Upper lobe of left lung (tissue), 6 donors: Measurements from ENCODE around the gene ATXN2. TPM values are rescaled to one million over a fixed set of nuclear protein-coding genes. Genes with fewer than 3 reads are reported as not detected.
A peak's percentile ranks its signal among the peaks of the same experiment; 100 is the strongest.
"Not testable (repeated sequence)": the region's sequence is repeated elsewhere in the genome, so short reads cannot be mapped to it uniquely, and the experiment has no call there.

Experiments used
- ATAC-seq, 2 donors: fragments of 200-7000 bp; cut with Tn5 transposase; one replicate each; pipeline ENCODE4 v1.9.1; 2022; ENCODE audit warnings: mild to moderate bottlenecking in 2 of 2, moderate library complexity in 2 of 2; ENCODE audit not compliant: low FRiP score in 2 of 2
- DNase-seq, 2 donors: peaks; one replicate each; pipeline ENCODE4 v3.0.0-alpha.2; 2019 to 2020
- H3K27ac ChIP-seq, 4 donors: fragments of 200-600 bp; sonication (generic); one replicate each; pipeline ENCODE4 v1.5.1; 2016 to 2019
- H3K27me3 ChIP-seq, 4 donors: fragments of 200-600 bp; sonication (generic); one replicate each; pipeline ENCODE4 v1.5.1; 2017 to 2019
- H3K36me3 ChIP-seq, 4 donors: fragments of 200-600 bp; sonication (generic); one replicate each; pipeline ENCODE4 v1.5.1; 2016 to 2019
- H3K4me1 ChIP-seq, 4 donors: fragments of 200-600 bp; sonication (generic); one replicate each; pipeline ENCODE4 v1.5.1; 2018 to 2019
- H3K4me3 ChIP-seq, 4 donors: fragments of 200-600 bp; sonication (generic); one replicate each; pipeline ENCODE4 v1.5.1; 2017 to 2019; ENCODE audit warnings: mild to moderate bottlenecking in 2 of 4, moderate library complexity in 1 of 4
- H3K9me3 ChIP-seq, 4 donors: fragments of 200-600 bp; sonication (generic); one replicate each; pipeline ENCODE4 v1.5.1; 2018 to 2019
- CTCF ChIP-seq, 6 experiments: fragments of 450-650 bp in 4 of 6; fragments of 200-600 bp in 2 of 6; sonication (generic) in 2 of 6; IDR thresholded peaks; one replicate each; pipeline ENCODE4 v1.5.1; 2016 to 2019; ENCODE audit warnings: antibody characterized with exemption in 6 of 6
- EP300 ChIP-seq, 4 donors: sonication (generic); formaldehyde crosslinking; IDR thresholded peaks; one replicate each; pipeline ENCODE4 v1.5.1; 2017; ENCODE audit warnings: antibody characterized with exemption in 4 of 4, control low read depth in 2 of 4
- POLR2A ChIP-seq, 4 donors: fragments of 450-650 bp; IDR thresholded peaks; one replicate each; pipeline ENCODE4 v1.5.1; 2016 to 2017; ENCODE audit warnings: antibody characterized with exemption in 4 of 4, mild to moderate bottlenecking in 2 of 4
- POLR2AphosphoS5 ChIP-seq, 2 donors: sonication (generic); formaldehyde crosslinking; IDR thresholded peaks; one replicate each; pipeline ENCODE4 v1.5.1; 2017; ENCODE audit warnings: antibody characterized with exemption in 2 of 2
- WGBS, 2 donors: methylation state at CpG; one replicate each; pipeline ENCODE4 v1.1.5; 2017 to 2018; 5-methylcytosine and 5-hydroxymethylcytosine counted together
- total RNA-seq, 6 donors: library from RNA; depleted of rRNA in 4 of 6; stranded (reverse); fragments of >200 nt in 4 of 6; gene quantifications; one replicate each; pipeline versions ENCODE4 v1.1.0 to v1.2.1, GENCODE V29; 2016 to 2021
- donor health status: DM: no; HTN: no; CAD: no; lungs with moderate emphysema.
- donor health status: DM: no; HTN: yes; CAD: no; lungs with severe emphysema.

Gene ATXN2
- total RNA-seq, 6 donors from 2014 or later, result 50.7 to 189 (median 75.2) TPM

DNA sequence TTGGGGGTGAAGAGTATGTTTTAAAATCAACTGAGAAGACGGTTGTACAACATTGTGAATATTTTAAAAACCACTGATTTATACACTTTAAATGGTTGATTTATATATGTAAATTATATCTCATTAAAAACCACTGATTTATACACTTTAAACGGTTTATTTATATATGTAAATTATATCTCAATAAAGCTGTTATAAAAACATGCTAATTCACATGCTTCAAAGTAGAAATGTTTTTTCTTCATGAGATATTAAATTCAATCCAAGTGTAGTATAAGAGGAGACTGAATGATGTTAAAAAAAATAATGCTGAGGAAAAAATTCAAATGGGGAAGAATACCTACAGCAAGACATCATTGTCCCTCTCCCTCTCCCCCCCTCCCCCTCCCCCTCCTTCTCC is 92.9 kb downstream of the ATXN2 start:
- no peak overlapping the region for H3K27ac ChIP-seq
- no peaks in the 10 kb centered on the region for H3K4me1 ChIP-seq
- H3K36me3 ChIP-seq, result peaks cover 12 to 83% (median 44%) of the 10 kb centered on the region in 4 donors
- DNase-seq (no peak), ATAC-seq (no peak)
- no peak for TF ChIP-seq CTCF (IDR thresholded peaks at IDR 0.05)
- no peak for TF ChIP-seq EP300 (IDR thresholded peaks at IDR 0.05)
- TF ChIP-seq POLR2A (IDR thresholded peaks at IDR 0.05), result no peak
- TF ChIP-seq POLR2AphosphoS5 (IDR thresholded peaks at IDR 0.05), result no peak
- H3K9me3 ChIP-seq, result no peaks in the 10 kb centered on the region
- 84 to 96% methylated on average over 2 of the region's 2 CpGs for WGBS, 2 donors
- H3K27me3 ChIP-seq, result no peaks in the 10 kb centered on the region
- H3K4me3 ChIP-seq, result no peak overlapping the region

GRCh38 chr12:111505601-111506036 is 93.5 kb downstream of the ATXN2 start:
- peaks cover 8 to 79% (median 42%) of the 10 kb centered on the region in 4 donors for H3K36me3 ChIP-seq
- WGBS, 2 donors, result 70 to 79% methylated on average over 1 of the region's 1 CpG
- no peaks in the 10 kb centered on the region for H3K4me1 ChIP-seq
- no peak for TF ChIP-seq CTCF (IDR thresholded peaks at IDR 0.05)
- no peak overlapping the region for H3K27ac ChIP-seq
- ATAC-seq (no peak), DNase-seq (no peak)
- H3K9me3 ChIP-seq, result no peaks in the 10 kb centered on the region
- no peak overlapping the region for H3K4me3 ChIP-seq
- H3K27me3 ChIP-seq, result no peaks in the 10 kb centered on the region

GRCh38 chr12:111503116-111503515 is 96.0 kb downstream of the ATXN2 start:
- ATAC-seq (no peak), DNase-seq (no peak)
- Histone ChIP-seq H3K27ac (no peak overlapping the region), H3K4me3 (no peak overlapping the region), H3K9me3 (no peaks in the 10 kb centered on the region), H3K27me3 (no peaks in the 10 kb centered on the region), H3K4me1 (no peaks in the 10 kb centered on the region), H3K36me3 (peaks cover 0 to 72% (median 34%) of the 10 kb centered on the region in 4 donors)
- TF ChIP-seq CTCF (IDR thresholded peaks at IDR 0.05), result no peak
- no peak for TF ChIP-seq POLR2AphosphoS5 (IDR thresholded peaks at IDR 0.05)
- TF ChIP-seq EP300 (IDR thresholded peaks at IDR 0.05), result no peak
- no peak for TF ChIP-seq POLR2A (IDR thresholded peaks at IDR 0.05)
- WGBS, 2 donors, result 97 to 98% methylated on average over 1 of the region's 1 CpG

DNA sequence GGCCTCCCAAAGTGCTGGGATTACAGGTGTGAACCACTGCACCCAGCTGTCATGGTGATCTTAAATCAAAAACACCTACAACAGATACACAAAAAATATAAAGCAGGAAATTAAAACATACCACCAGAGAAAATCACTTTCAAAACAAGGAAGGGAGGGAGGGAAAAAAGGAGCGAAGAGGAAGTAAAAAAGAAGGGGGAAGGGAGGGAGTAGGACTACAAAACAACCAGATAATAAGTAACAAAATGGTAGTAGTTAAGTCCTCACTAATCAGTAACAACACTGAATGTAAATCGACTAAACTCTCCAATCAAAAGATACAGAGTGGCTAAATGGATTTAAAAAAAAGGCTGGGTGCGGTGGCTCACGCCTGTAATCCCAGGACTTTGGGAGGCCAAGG is 104.4 kb downstream of the ATXN2 start:
- Histone ChIP-seq H3K27me3 (no peaks in the 10 kb centered on the region), H3K36me3 (peaks cover 3 to 82% (median 36%) of the 10 kb centered on the region in 4 donors), H3K4me3 (no peak overlapping the region), H3K4me1 (no peaks in the 10 kb centered on the region), H3K27ac (no peak overlapping the region), H3K9me3 (no peaks in the 10 kb centered on the region)
- ATAC-seq, result no peak
- DNase-seq, result no peak
- no peak for TF ChIP-seq POLR2A (IDR thresholded peaks at IDR 0.05)
- TF ChIP-seq EP300 (IDR thresholded peaks at IDR 0.05), result no peak
- 89 to 93% methylated on average over 4 of the region's 4 CpGs for WGBS, 2 donors

- not testable (repeated sequence) for H3K9me3 ChIP-seq, H3K27me3 ChIP-seq, DNase-seq, ATAC-seq, H3K27ac ChIP-seq, H3K4me3 ChIP-seq
- peaks cover 4 to 11% (median 7%) of the 10 kb centered on the region in 4 donors for H3K4me1 ChIP-seq
- H3K36me3 ChIP-seq, result peaks cover 3 to 86% (median 36%) of the 10 kb centered on the region in 4 donors
- 92 to 96% methylated on average over 7 of the region's 7 CpGs for WGBS, 2 donors
These were observed 106.1 kb downstream of the ATXN2 start for GRCh38 chr12:111492979-111493378.

- no peak for DNase-seq
- no peak for TF ChIP-seq EP300 (IDR thresholded peaks at IDR 0.05)
- no peak for TF ChIP-seq POLR2AphosphoS5 (IDR thresholded peaks at IDR 0.05)
- TF ChIP-seq POLR2A (IDR thresholded peaks at IDR 0.05), result no peak
- peaks cover 18 to 88% (median 57%) of the 10 kb centered on the region in 4 donors for H3K36me3 ChIP-seq
- H3K4me1 ChIP-seq, result peaks cover 6 to 15% (median 8%) of the 10 kb centered on the region in 4 donors
- no peaks in the 10 kb centered on the region for H3K9me3 ChIP-seq
- H3K4me3 ChIP-seq, result no peak overlapping the region
- 82 to 88% methylated on average over 2 of the region's 2 CpGs for WGBS, 2 donors
- no peaks in the 10 kb centered on the region for H3K27me3 ChIP-seq
- ATAC-seq, result no peak
- H3K27ac ChIP-seq, result peak overlapping the region in 1 of 4 donors; percentile 34
These were observed 110.3 kb downstream of the ATXN2 start for GRCh38 chr12:111488798-111489197.
